ENCODE measurements around the gene CERS6.
"Not testable (repeated sequence)": the region's sequence is repeated elsewhere in the genome, so short reads cannot be mapped to it uniquely, and the experiment has no call there.

The CERS6 gene

GRCh38 chr2:168781191-168781817, 325.2 kb downstream of the CERS6 start:
- ATAC-seq (replicated peaks) (no peak), DNase-seq (no peak)
- no peak overlapping the region for H3K4me3 Mint-ChIP-seq
- H3K9me3 Mint-ChIP-seq = no peaks in the 10 kb centered on the region
- peaks cover 2% of the 10 kb centered on the region for H3K36me3 Mint-ChIP-seq (ENCODE audit: insufficient read depth)
- H3K27ac Mint-ChIP-seq = no peak overlapping the region
- H3K4me1 Mint-ChIP-seq (ENCODE audit: low read depth in 2 of 2) = no peaks in the 10 kb centered on the region
- H3K27me3 Mint-ChIP-seq = no peaks in the 10 kb centered on the region

DNA sequence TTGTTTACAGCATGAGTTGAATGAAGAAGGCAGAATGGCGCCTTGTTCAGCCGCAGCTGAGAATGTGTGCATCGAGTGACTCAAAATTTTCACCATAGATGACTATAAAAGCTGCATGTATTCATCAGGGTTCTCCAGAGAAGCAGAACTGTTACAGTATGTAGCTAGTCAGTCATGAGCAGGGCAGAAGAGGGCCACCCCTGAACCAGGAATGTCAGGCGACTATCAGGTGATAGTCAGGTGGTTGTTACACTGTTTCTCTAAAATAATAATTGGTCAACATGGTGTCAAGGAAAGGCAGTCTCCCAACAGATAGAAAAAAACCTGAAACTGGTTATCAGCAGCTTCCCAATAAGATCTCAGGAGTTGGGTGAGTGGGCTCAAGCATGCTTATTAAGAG, 326.2 kb downstream of the CERS6 start:
- Mint-ChIP-seq H3K4me1 (ENCODE audit: low read depth in 2 of 2) (no peaks in the 10 kb centered on the region), H3K27me3 (no peaks in the 10 kb centered on the region), H3K9me3 (no peaks in the 10 kb centered on the region), H3K27ac (no peak overlapping the region), H3K4me3 (no peak overlapping the region), H3K36me3 (ENCODE audit: insufficient read depth) (peaks cover 2% of the 10 kb centered on the region)
- ATAC-seq (replicated peaks) = no peak
- DNase-seq = no peak

DNA sequence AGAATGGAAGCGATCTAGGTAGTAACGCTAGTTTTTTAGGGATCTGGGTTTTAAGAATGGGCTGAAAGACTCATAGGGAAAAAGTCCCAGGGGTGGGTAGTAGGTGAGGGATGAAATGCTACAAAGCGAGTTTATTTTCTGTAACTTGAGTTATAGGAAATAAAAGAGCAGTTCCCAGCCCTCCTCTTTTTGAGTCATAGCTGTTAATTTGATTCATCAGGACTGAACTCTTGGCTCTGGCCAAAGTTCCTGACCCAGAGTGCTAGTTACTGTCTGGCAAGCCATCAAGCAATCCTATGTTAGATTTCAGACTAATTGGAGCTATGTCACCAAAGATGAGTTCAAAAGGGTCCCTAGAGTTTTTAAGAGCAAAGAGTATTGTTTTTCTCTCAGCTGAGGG, 328.9 kb downstream of the CERS6 start:
- ATAC-seq (replicated peaks) (no peak), DNase-seq (no peak)
- H3K27me3 Mint-ChIP-seq = no peaks in the 10 kb centered on the region
- no peaks in the 10 kb centered on the region for H3K4me1 Mint-ChIP-seq (ENCODE audit: low read depth in 2 of 2)
- no peak overlapping the region for H3K4me3 Mint-ChIP-seq
- H3K9me3 Mint-ChIP-seq = no peaks in the 10 kb centered on the region
- no peak overlapping the region for H3K27ac Mint-ChIP-seq
- no peaks in the 10 kb centered on the region for H3K36me3 Mint-ChIP-seq (ENCODE audit: insufficient read depth)

GRCh38 chr2:168787098-168787781, 331.2 kb downstream of the CERS6 start:
- no peak overlapping the region for H3K27ac Mint-ChIP-seq
- no peaks in the 10 kb centered on the region for H3K4me1 Mint-ChIP-seq (ENCODE audit: low read depth in 2 of 2)
- no peaks in the 10 kb centered on the region for H3K9me3 Mint-ChIP-seq
- no peaks in the 10 kb centered on the region for H3K36me3 Mint-ChIP-seq (ENCODE audit: insufficient read depth)
- DNase-seq (no peak), ATAC-seq (replicated peaks) (no peak)
- H3K4me3 Mint-ChIP-seq = no peak overlapping the region
- no peaks in the 10 kb centered on the region for H3K27me3 Mint-ChIP-seq

- Mint-ChIP-seq H3K4me1 (ENCODE audit: low read depth in 2 of 2) (no peaks in the 10 kb centered on the region), H3K27ac (no peak overlapping the region), H3K4me3 (no peak overlapping the region), H3K36me3 (ENCODE audit: insufficient read depth) (no peaks in the 10 kb centered on the region), H3K27me3 (no peaks in the 10 kb centered on the region), H3K9me3 (no peaks in the 10 kb centered on the region)
- DNase-seq = no peak
- no peak for ATAC-seq (replicated peaks)
These were observed 331.8 kb downstream of the CERS6 start for GRCh38 chr2:168787782-168788376.

DNA sequence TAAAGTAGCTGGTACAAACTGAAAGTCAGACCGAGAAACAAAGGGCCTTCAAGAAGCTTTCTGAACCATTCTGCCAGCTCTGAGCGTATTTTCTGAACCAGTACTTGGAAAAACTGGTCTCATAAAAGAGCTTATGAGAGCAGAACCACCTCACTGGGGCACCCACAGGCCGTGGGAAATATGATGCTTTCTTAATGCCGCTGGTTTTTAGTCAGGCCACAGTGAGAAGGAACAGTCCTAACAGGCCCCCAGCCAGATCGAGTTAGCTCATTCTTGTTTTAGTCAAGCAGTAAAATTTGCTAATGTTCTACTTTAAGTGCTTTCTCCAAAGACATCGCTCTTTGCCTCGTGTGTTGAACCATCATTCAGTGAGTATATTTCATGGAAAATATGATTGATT, 333.7 kb downstream of the CERS6 start:
- no peak for DNase-seq
- Mint-ChIP-seq H3K27me3 (peaks cover 0 to 8% of the 10 kb centered on the region in 2 donors), H3K9me3 (no peaks in the 10 kb centered on the region), H3K36me3 (ENCODE audit: insufficient read depth) (no peaks in the 10 kb centered on the region), H3K27ac (no peak overlapping the region), H3K4me1 (ENCODE audit: low read depth in 2 of 2) (no peaks in the 10 kb centered on the region), H3K4me3 (no peak overlapping the region)
- ATAC-seq (replicated peaks) = no peak

DNA sequence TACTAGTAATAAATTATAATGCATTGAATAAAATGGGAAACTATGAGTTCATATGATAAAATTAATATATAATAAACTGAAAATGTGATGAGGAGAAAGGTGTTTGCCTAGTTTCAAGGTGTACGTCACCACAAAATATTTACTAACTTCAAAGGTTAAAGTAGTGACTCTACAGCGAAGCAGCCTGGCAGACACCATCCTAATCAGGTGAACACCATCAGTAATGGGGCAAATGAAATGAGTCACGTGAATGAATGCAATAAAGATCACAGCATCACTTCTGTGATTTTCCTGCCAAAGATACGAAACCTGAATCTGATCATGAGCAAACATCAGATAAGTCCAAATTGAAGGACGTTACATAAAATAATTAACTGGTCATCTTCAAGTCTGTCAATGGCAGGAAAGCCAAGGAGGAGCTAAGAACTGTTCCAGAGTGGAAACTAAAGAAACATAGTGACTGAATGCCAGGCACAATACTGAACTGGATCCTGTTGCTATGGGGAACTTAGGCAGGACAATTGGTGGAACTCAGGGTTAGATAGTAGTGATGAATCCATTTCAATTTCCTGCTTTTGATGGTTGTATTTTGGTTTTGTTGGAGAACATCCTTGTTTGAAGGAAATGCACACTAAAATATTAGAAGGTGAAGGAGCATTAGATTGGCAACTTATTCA, 334.3 kb downstream of the CERS6 start:
- Mint-ChIP-seq H3K4me3 (no peak overlapping the region), H3K4me1 (ENCODE audit: low read depth in 2 of 2) (no peaks in the 10 kb centered on the region), H3K27me3 (peaks cover 0 to 8% of the 10 kb centered on the region in 2 donors), H3K27ac (no peak overlapping the region), H3K36me3 (ENCODE audit: insufficient read depth) (no peaks in the 10 kb centered on the region), H3K9me3 (no peaks in the 10 kb centered on the region)
- no peak for DNase-seq
- no peak for ATAC-seq (replicated peaks)

GRCh38 chr2:168791140-168791539, 335.1 kb downstream of the CERS6 start:
- H3K27me3 Mint-ChIP-seq; ATAC-seq (replicated peaks); H3K4me3 Mint-ChIP-seq; DNase-seq; H3K4me1 Mint-ChIP-seq (ENCODE audit: low read depth in 2 of 2); H3K36me3 Mint-ChIP-seq (ENCODE audit: insufficient read depth); H3K9me3 Mint-ChIP-seq; H3K27ac Mint-ChIP-seq: not testable (repeated sequence)

GRCh38 chr2:168793596-168793995, 337.5 kb downstream of the CERS6 start:
- ATAC-seq (replicated peaks) = no peak
- Mint-ChIP-seq H3K9me3 (no peaks in the 10 kb centered on the region), H3K27ac (no peak overlapping the region), H3K27me3 (peaks cover 0 to 14% of the 10 kb centered on the region in 2 donors), H3K4me3 (no peak overlapping the region), H3K4me1 (ENCODE audit: low read depth in 2 of 2) (no peaks in the 10 kb centered on the region), H3K36me3 (ENCODE audit: insufficient read depth) (no peaks in the 10 kb centered on the region)
- DNase-seq = no peak

GRCh38 chr2:168794968-168795367, 338.9 kb downstream of the CERS6 start:
- Mint-ChIP-seq H3K27me3 (peaks cover 10 to 14% of the 10 kb centered on the region in 2 donors), H3K4me1 (ENCODE audit: low read depth in 2 of 2) (no peaks in the 10 kb centered on the region), H3K9me3 (no peaks in the 10 kb centered on the region), H3K36me3 (ENCODE audit: insufficient read depth) (no peaks in the 10 kb centered on the region), H3K4me3 (no peak overlapping the region), H3K27ac (no peak overlapping the region)
- ATAC-seq (replicated peaks) (no peak), DNase-seq (no peak)

GRCh38 chr2:168796090-168796577, 340.1 kb downstream of the CERS6 start:
- H3K4me3 Mint-ChIP-seq = no peak overlapping the region
- no peaks in the 10 kb centered on the region for H3K4me1 Mint-ChIP-seq (ENCODE audit: low read depth in 2 of 2)
- H3K36me3 Mint-ChIP-seq (ENCODE audit: insufficient read depth) = peaks cover 2% of the 10 kb centered on the region
- no peak for ATAC-seq (replicated peaks)
- H3K27me3 Mint-ChIP-seq = peaks cover 18% of the 10 kb centered on the region in 2 donors
- H3K27ac Mint-ChIP-seq = no peak overlapping the region
- no peak for DNase-seq
- no peaks in the 10 kb centered on the region for H3K9me3 Mint-ChIP-seq

GRCh38 chr2:168796583-168797285, 340.7 kb downstream of the CERS6 start:
- H3K36me3 Mint-ChIP-seq (ENCODE audit: insufficient read depth) = peaks cover 2% of the 10 kb centered on the region
- H3K27ac Mint-ChIP-seq = no peak overlapping the region
- H3K9me3 Mint-ChIP-seq = no peaks in the 10 kb centered on the region
- no peak for DNase-seq
- no peak for ATAC-seq (replicated peaks)
- H3K4me3 Mint-ChIP-seq = no peak overlapping the region
- peaks cover 18% of the 10 kb centered on the region in 2 donors for H3K27me3 Mint-ChIP-seq
- no peaks in the 10 kb centered on the region for H3K4me1 Mint-ChIP-seq (ENCODE audit: low read depth in 2 of 2)

- Mint-ChIP-seq H3K9me3 (no peaks in the 10 kb centered on the region), H3K36me3 (ENCODE audit: insufficient read depth) (peaks cover 2% of the 10 kb centered on the region), H3K27ac (no peak overlapping the region), H3K4me1 (ENCODE audit: low read depth in 2 of 2) (no peaks in the 10 kb centered on the region), H3K4me3 (no peak overlapping the region), H3K27me3 (peaks cover 18% of the 10 kb centered on the region in 2 donors)
- DNase-seq = no peak
- no peak for ATAC-seq (replicated peaks)
These were observed 341.2 kb downstream of the CERS6 start for GRCh38 chr2:168797286-168797655.
